ENCODE data around the gene OCRL. TPM values are rescaled to one million over a fixed set of nuclear protein-coding genes. Genes with fewer than 3 reads are reported as not detected.

Gene OCRL
- total RNA-seq, 1 donor from 2014 or later: 18.2 TPM

DNA sequence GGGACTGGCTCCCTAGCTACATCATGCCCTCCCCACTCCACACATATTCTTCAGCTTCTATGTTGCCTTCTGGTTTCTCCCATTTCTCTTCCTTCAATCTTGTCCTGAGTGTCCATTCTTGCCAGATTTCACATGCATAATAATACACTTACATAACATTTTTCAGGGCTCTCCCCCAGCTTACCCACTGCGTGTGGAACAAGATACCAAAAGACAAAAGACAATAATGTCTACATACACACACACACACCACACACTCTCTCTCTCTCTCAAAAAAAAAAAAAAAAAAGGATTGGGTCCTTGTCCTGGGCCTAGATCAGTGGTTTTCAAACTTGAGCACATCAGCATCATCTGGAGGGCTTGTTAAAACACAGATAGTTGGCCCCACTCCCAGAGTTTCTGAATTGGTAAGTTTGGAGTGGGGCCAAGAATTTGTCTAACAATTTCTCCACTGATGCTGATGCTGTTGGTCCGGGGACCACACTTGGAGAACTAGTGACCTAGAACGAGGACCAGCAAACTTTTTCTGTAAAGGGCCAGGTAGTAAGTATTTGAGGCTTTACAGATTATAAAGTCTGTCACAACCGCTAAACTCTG lies 10.3 kb upstream of the OCRL start:
- FAIRE-seq (no peak), DNase-seq (ENCODE audit: low read depth) (peak; percentile 55)
- Histone ChIP-seq H3K4me3 (ENCODE audit: low read depth, low read length) (no peak overlapping the region), H3K36me3 (ENCODE audit: control insufficient read depth, insufficient read depth, low read length) (no peaks in the 10 kb centered on the region), H3K27me3 (ENCODE audit: control insufficient read depth, insufficient read depth, low read length) (no peaks in the 10 kb centered on the region)
- no peak for TF ChIP-seq CTCF (IDR thresholded peaks at IDR 0.05; ENCODE audit: insufficient read depth, low read length, severe bottlenecking)

DNA sequence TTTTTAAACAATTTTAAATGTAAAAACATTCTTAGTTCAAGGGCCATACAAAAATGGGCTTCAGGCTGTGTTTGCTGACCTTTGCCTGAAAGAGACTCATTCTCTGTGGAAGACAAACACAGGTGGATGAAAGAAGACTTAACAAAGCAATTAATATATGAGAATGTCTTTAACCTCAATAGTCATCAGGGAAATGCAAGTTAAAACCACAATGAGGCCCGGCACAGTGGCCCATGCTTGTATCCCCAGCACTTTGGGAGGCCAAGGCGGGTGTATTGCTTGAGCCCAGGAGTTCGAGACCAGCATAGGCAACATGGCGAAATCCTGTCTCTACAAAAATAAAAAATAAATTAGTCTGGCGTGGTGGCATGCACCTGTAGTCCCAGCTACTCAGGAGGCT lies 9.6 kb upstream of the OCRL start:
- no peak overlapping the region for H3K4me3 ChIP-seq (ENCODE audit: low read depth, low read length)
- H3K27me3 ChIP-seq (ENCODE audit: control insufficient read depth, insufficient read depth, low read length): no peaks in the 10 kb centered on the region
- TF ChIP-seq CTCF (IDR thresholded peaks at IDR 0.05; ENCODE audit: insufficient read depth, low read length, severe bottlenecking): no peak
- H3K36me3 ChIP-seq (ENCODE audit: control insufficient read depth, insufficient read depth, low read length): no peaks in the 10 kb centered on the region
- no peak for DNase-seq (ENCODE audit: low read depth)
- FAIRE-seq: no peak

DNA sequence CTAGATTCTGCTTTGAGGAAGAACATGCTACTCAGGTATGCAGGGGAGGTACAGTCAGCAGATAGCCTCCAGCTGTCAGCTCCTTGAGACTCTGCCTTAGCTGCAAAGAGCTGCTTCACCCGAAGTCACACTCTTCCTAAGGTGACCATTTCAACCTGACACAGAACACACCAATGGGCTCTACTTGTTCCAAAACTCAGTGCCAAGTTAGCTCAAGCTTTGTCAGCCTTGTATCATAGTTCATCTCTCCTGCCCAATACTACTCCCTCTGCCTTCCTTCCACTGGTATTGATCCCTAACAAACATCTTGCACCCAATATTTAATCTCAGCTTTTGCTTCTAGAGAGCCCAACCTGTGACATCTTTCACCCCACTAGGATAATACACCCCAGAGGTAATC lies 8.9 kb upstream of the OCRL start:
- no peak for FAIRE-seq
- no peak for TF ChIP-seq CTCF (IDR thresholded peaks at IDR 0.05; ENCODE audit: insufficient read depth, low read length, severe bottlenecking)
- Histone ChIP-seq H3K27me3 (ENCODE audit: control insufficient read depth, insufficient read depth, low read length) (no peaks in the 10 kb centered on the region), H3K4me3 (ENCODE audit: low read depth, low read length) (no peak overlapping the region), H3K36me3 (ENCODE audit: control insufficient read depth, insufficient read depth, low read length) (no peaks in the 10 kb centered on the region)
- DNase-seq (ENCODE audit: low read depth): no peak

- H3K27me3 ChIP-seq (ENCODE audit: control insufficient read depth, insufficient read depth, low read length): no peaks in the 10 kb centered on the region
- FAIRE-seq (no peak), DNase-seq (ENCODE audit: low read depth) (peak; percentile 55)
- H3K36me3 ChIP-seq (ENCODE audit: control insufficient read depth, insufficient read depth, low read length): no peaks in the 10 kb centered on the region
- H3K4me3 ChIP-seq (ENCODE audit: low read depth, low read length): no peak overlapping the region
- TF ChIP-seq CTCF (IDR thresholded peaks at IDR 0.05; ENCODE audit: insufficient read depth, low read length, severe bottlenecking): no peak
These were observed 5.1 kb upstream of the OCRL start for GRCh38 chrX:129534816-129535578.

GRCh38 chrX:129540722-129541184 lies 694 bp downstream of the OCRL start:
- H3K27me3 ChIP-seq (ENCODE audit: control insufficient read depth, insufficient read depth, low read length): no peaks in the 10 kb centered on the region
- no peaks in the 10 kb centered on the region for H3K36me3 ChIP-seq (ENCODE audit: control insufficient read depth, insufficient read depth, low read length)
- DNase-seq (ENCODE audit: low read depth) (peak; percentile 32), FAIRE-seq (no peak)
- peak overlapping the region; percentile 55 for H3K4me3 ChIP-seq (ENCODE audit: low read depth, low read length)
- TF ChIP-seq CTCF (IDR thresholded peaks at IDR 0.05; ENCODE audit: insufficient read depth, low read length, severe bottlenecking): no peak
